ENCODE data around the gene HTR2A. TPM values are rescaled to one million over a fixed set of nuclear protein-coding genes. Genes with fewer than 3 reads are reported as not detected.

Gene HTR2A
- total RNA-seq, 1 experiment from 2014 or later: not detected

DNA sequence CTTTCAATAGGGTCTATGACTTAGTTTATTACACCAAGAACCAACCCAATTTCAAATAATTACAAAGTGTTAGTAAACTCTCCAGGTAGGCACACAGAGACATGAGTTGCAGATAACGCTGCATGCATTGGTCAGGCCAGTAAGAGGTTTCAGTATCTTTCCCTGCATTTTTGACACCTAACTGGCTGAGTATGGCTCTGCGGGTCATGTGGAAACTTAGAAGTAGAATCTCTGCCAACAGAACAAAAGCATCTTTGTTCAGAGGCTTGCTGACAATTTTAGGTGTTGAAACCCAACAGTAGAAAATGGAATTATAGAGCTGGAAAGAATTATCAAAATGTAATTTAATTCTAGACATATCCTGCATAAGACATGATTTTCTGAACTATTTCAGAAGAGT, 25.3 kb downstream of the HTR2A start (continued):
- TF ChIP-seq FOXP4 (CRISPR knock-in tag; IDR thresholded peaks at IDR 0.05): no peak
- TF ChIP-seq, protein P1, sequence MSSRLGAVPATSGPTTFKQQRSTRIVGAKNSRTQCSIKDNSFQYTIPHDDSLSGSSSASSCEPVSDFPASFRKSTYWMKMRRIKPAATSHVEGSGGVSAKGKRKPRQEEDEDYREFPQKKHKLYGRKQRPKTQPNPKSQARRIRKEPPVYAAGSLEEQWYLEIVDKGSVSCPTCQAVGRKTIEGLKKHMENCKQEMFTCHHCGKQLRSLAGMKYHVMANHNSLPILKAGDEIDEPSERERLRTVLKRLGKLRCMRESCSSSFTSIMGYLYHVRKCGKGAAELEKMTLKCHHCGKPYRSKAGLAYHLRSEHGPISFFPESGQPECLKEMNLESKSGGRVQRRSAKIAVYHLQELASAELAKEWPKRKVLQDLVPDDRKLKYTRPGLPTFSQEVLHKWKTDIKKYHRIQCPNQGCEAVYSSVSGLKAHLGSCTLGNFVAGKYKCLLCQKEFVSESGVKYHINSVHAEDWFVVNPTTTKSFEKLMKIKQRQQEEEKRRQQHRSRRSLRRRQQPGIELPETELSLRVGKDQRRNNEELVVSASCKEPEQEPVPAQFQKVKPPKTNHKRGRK (CRISPR knock-in tag; IDR thresholded peaks at IDR 0.05; ENCODE audit: borderline replicate concordance): no peak
- no peak for TF ChIP-seq KAT7 (CRISPR knock-in tag; IDR thresholded peaks at IDR 0.05; ENCODE audit: borderline replicate concordance)
- no peak for TF ChIP-seq EMX1 (CRISPR knock-in tag; IDR thresholded peaks at IDR 0.05)
- TF ChIP-seq ZNF121 (CRISPR knock-in tag; IDR thresholded peaks at IDR 0.05): no peak

DNA sequence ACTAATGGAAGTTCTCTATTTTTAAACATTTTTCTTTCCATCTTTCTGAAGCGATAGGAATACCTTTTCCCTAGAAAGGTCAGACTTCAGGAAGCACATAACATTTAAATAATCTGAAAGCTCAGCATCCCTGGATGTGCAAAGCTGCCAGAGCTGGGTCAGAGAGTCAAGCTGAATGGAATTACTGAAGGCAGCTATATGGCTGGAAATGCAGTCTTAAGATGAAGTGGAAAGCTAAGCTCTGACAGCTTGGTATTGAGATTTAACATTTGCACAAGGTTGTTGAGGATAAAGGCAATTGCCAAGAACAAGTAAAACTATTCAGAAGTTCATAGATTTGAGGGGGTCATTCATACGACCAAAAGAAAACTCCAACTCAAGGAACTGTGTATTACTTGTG, 28.8 kb downstream of the HTR2A start:
- Mint-ChIP-seq H3K9me3 (no peaks in the 10 kb centered on the region), H3K36me3 (no peaks in the 10 kb centered on the region), H3K27me3 (ENCODE audit: low read depth) (no peaks in the 10 kb centered on the region; the same call in 1 of the 2 replicates), H3K4me3 (no peak overlapping the region), H3K27ac (no peak overlapping the region), H3K4me1 (peaks cover 4% of the 10 kb centered on the region; the same call in 1 of the 2 replicates)
- ATAC-seq: no peak
- TF ChIP-seq ZNF671 (CRISPR knock-in tag; IDR thresholded peaks at IDR 0.05) (no peak), RELA (CRISPR knock-in tag; IDR thresholded peaks at IDR 0.05; ENCODE audit: borderline replicate concordance) (no peak), JUN (CRISPR knock-in tag; IDR thresholded peaks at IDR 0.05) (no peak), JAZF1 (CRISPR knock-in tag; IDR thresholded peaks at IDR 0.05) (no peak), NFE2L1 (CRISPR knock-in tag; IDR thresholded peaks at IDR 0.05) (no peak)
- TF ChIP-seq, protein P2, sequence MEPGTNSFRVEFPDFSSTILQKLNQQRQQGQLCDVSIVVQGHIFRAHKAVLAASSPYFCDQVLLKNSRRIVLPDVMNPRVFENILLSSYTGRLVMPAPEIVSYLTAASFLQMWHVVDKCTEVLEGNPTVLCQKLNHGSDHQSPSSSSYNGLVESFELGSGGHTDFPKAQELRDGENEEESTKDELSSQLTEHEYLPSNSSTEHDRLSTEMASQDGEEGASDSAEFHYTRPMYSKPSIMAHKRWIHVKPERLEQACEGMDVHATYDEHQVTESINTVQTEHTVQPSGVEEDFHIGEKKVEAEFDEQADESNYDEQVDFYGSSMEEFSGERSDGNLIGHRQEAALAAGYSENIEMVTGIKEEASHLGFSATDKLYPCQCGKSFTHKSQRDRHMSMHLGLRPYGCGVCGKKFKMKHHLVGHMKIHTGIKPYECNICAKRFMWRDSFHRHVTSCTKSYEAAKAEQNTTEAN (CRISPR knock-in tag; IDR thresholded peaks at IDR 0.05): no peak
- POLR2A ChIA-PET: no interaction called here
- CTCF ChIA-PET: no interaction called here
- no peak for DNase-seq (ENCODE audit: low spot score)

GRCh38 chr13:46866150-46866549, 30.7 kb downstream of the HTR2A start:
- ChIA-PET CTCF (no interaction called here), POLR2A (no interaction called here)
- H3K9me3 Mint-ChIP-seq: no peaks in the 10 kb centered on the region
- H3K4me1 Mint-ChIP-seq: peaks cover 4% of the 10 kb centered on the region; the same call in 1 of the 2 replicates
- H3K27me3 Mint-ChIP-seq (ENCODE audit: low read depth): no peaks in the 10 kb centered on the region; the same call in 1 of the 2 replicates
- ATAC-seq: peak; percentile 100
- no peak overlapping the region for H3K4me3 Mint-ChIP-seq
- peak; percentile 22 for DNase-seq (ENCODE audit: low spot score)
- H3K36me3 Mint-ChIP-seq: no peaks in the 10 kb centered on the region
- no peak overlapping the region for H3K27ac Mint-ChIP-seq
- TF ChIP-seq, protein P3, sequence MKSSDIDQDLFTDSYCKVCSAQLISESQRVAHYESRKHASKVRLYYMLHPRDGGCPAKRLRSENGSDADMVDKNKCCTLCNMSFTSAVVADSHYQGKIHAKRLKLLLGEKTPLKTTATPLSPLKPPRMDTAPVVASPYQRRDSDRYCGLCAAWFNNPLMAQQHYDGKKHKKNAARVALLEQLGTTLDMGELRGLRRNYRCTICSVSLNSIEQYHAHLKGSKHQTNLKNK (CRISPR knock-in tag; IDR thresholded peaks at IDR 0.05): no peak
- TF ChIP-seq MYBL2 (CRISPR knock-in tag; IDR thresholded peaks at IDR 0.05) (no peak), FOXJ3 (CRISPR knock-in tag; IDR thresholded peaks at IDR 0.05; ENCODE audit: borderline replicate concordance) (no peak), ATF1 (CRISPR knock-in tag; IDR thresholded peaks at IDR 0.05) (no peak), ZNF138 (CRISPR knock-in tag; conservative IDR thresholded peaks at IDR 0.05) (no peak), NR1H2 (CRISPR knock-in tag; IDR thresholded peaks at IDR 0.05) (no peak), GABPB1 (CRISPR knock-in tag; IDR thresholded peaks at IDR 0.05) (no peak), CREM (CRISPR knock-in tag; IDR thresholded peaks at IDR 0.05) (no peak), NFATC4 (CRISPR knock-in tag; IDR thresholded peaks at IDR 0.05) (no peak), E2F4 (CRISPR knock-in tag; IDR thresholded peaks at IDR 0.05; ENCODE audit: borderline replicate concordance, low read depth) (no peak), JUN (CRISPR knock-in tag; IDR thresholded peaks at IDR 0.05) (no peak), SP1 (CRISPR knock-in tag; conservative IDR thresholded peaks at IDR 0.05) (no peak), MXD4 (CRISPR knock-in tag; IDR thresholded peaks at IDR 0.05; ENCODE audit: borderline replicate concordance) (no peak)
- TF ChIP-seq, protein P4, sequence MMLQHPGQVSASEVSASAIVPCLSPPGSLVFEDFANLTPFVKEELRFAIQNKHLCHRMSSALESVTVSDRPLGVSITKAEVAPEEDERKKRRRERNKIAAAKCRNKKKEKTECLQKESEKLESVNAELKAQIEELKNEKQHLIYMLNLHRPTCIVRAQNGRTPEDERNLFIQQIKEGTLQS (CRISPR knock-in tag; conservative IDR thresholded peaks at IDR 0.05): no peak
- TF ChIP-seq, protein P1 (CRISPR knock-in tag; IDR thresholded peaks at IDR 0.05; ENCODE audit: borderline replicate concordance): no peak

Measured in WTC11 (cell line).